Stimulated activated CD4-positive, alpha-beta T cell treated with anti-CD3 and anti-CD28 coated beads, Interleukin-1b, Interleukin-23, amount 100 ng/mL, for 24 hours (primary cell): ENCODE data around the gene DNM2.
"Not testable (repeated sequence)": the region's sequence is repeated elsewhere in the genome, so short reads cannot be mapped to it uniquely, and the experiment has no call there.

Experiments used
- DNase-seq, 4 experiments: peaks; one replicate each; pipeline ENCODE4 v3.0.0-alpha.2; 2020; ENCODE audit warnings: low read depth in 4 of 4, low spot score in 1 of 4

Gene DNM2

DNA sequence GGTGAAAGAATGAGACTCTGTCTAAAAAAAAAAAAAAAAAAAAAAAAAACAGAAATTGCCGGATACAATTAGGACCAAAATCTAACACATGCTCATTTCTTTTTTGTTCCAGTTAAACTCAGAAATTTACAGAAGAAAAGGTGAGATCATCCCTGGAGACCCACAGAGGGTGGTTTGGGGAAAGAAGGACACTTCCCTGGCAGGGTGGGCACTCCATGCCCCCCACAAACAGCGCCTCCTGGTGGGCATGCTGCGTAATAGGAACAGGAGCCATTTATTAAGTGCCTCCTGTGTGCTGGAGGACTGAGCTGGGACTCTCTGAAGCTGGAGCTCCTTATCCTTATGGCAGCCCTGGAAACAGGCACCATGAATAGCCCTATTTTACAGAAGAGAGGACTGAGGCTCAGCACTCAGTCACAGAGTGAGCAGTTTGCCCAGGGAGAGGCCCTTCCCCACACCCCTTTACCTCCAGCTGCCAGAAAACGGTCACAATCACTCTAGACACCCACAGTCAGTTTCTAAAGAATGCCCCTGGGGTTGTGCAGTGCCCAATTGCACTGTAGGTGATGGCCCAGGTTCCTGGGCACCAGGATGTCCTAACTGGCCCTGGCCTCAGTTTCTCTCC lies 140.4 kb downstream of the DNM2 start:
- DNase-seq = peak in 1 of 4 experiments; percentile 20

DNA sequence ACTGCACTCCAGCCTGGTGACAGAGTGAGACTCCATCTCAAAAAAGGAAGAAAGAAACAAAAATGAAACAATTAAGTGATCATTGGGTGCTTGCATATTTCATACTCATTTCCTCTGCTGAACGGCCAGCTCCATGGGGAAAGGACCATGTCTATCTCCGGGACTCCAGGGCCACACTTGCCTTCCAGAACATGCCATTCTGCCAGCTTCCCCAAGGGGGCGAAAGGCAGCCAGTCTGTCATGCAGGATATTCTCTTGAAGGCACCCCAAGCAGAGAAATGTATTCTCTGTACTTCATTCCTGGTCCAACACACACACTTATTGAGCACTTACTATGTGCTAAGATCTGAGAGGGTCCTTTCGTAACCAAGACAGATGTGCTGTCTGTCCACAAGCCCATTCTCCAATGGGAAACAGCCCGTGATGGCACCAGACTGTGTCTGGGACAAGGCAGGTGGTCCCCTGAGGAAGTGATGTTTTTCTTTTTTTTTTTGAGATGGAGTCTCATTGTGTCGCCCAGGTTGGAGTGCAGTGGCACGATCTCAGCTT lies 143.3 kb downstream of the DNM2 start:
- DNase-seq = peak in 1 of 4 experiments; percentile 23

DNA sequence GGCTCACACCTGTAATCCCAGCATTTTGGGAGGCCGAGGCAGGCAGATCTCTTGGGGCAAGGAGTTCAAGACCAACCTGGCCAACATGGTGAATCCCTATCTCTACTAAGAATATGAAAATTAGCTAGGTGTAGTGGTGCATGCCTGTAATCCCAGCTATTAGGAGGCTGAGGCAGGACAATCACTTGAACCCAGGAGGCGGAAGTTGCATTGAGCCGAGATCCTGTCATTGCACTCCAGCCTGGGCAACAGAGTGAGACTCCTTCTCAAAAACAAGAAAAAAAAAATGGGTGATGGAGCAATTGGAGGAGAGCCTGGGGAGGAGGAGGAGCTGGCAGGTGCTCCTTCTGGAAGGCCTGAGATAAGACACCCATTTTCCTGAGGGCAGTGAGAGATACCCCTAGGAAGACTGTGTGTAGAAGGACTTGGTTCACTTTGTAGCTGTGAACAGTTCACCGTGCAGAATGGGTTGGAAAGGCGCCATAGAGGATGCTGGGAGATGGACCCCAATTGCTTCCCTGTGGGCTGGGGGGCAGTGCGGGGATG lies 144.8 kb downstream of the DNM2 start:
- no peak for DNase-seq

DNA sequence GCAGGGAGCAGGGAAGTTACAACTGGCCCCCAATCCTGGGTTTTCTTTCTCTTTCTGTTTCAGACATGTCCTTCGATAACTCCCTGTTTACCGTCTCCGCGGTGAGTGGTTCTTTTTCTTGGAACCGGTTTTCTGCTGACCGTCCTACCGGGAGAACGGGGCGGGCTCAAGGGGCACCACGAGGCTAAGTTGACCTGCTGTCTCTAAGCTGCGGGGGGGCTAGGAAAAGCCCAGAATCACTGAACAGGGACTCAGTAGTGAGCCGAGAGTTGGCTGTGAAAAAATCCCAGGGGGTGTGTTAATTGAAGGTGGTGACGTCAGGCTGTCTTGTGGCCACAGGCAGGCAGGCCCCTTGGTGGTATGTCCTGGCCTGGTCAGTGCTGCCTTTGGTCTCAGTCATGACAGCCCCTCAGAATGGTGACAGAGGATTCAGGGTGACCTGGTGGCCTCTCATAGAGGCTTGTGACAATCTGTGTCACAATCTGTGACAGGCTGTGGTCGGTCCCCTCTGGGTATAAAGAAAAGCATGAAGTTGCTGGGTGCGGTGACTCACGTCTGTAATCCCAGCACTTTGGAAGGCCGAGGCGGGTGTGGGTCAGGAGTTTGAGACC lies 145.3 kb downstream of the DNM2 start:
- DNase-seq = no peak

DNA sequence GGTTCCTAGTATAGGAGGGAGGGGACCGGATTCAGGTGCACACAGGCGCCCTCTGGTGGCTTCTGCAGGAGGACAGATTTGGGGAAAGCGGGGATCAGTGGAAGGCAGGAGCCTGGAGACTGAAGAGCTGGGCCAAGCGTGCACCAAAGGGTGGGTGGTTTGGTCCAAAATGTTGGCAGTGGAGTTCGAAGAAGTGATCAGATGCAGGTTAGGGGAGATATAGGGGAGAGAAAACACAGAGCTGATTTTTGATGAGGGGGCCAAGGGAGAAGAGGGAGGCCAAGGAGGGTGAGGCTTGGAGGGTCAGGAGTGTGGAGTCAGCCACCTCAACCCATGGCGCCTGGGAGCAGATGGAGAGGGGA lies 146.6 kb downstream of the DNM2 start:
- DNase-seq = peak; percentile 62 to 78 (median 75)

DNA sequence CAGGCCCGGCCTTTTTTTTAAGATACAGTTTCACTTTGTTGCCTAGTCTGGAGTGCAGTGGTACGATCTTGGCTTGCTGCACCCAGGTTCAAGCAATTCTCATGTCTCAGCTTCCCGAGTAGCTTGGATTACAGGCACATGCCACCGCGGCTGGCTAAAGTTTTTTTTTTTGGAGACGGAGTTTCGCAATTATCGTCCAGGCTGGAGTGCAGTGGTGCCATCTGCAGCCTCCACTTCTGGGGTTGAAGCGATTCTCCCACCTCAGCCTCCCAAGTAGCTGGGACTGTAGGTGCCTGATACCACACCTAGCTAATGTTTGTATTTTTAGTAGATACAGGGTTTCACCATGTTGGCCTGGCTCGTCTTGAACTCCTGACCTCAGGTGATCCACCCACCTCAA lies 148.6 kb downstream of the DNM2 start:
- no peak for DNase-seq

DNA sequence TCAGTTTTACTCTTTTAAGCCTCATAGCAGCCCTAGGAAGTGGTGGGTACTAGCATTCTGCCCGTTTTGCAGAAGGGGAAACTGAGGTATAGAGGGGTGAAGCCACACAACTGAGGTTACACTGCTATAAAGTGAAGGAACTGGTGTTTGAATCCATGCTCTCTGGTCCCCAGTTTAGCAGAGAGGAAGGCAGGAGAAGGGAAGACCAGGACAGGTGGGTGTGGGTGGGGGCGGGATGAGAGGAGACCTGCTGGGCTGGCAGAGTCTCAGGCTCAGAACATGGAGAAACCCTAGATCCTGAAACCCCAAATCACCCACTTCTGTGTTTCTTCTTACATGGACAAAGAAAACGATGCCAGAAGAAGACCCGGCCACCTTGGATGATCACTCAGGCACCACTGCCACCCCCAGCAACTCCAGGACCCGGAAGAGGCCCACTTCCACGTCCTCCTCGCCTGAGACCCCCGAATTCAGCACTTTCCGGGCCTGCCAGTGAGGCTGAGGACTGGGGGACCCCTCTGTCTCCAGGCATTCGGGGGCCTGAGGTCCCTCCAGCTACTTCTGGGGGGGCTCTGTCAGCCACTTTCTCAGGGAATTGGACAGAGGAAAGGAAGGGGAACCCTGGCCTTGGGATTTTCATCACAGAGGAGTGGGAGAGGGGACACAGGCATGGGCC lies 151.1 kb downstream of the DNM2 start:
- DNase-seq = no peak

DNA sequence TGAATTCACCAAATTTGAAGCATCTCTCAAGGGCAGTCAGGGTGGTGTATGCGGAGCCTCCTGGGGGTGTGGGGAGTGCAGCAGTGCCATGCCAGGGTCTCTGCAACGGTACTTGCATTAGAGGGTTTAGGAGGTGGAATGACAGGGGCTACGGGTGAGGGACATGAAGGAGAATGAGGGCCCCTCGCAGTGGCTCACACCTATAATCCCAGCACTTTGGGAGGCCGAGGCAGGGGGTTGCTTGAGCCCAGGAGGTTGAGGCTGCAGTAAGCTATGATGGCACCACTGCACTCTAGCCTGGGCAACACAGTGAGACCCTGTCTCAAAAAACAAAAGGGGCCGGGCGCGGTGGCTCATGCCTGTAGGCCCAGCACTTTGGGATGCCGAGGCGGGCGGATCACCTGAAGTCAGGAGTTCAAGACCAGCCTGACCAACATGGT lies 152.0 kb downstream of the DNM2 start:
- not testable (repeated sequence) for DNase-seq

DNA sequence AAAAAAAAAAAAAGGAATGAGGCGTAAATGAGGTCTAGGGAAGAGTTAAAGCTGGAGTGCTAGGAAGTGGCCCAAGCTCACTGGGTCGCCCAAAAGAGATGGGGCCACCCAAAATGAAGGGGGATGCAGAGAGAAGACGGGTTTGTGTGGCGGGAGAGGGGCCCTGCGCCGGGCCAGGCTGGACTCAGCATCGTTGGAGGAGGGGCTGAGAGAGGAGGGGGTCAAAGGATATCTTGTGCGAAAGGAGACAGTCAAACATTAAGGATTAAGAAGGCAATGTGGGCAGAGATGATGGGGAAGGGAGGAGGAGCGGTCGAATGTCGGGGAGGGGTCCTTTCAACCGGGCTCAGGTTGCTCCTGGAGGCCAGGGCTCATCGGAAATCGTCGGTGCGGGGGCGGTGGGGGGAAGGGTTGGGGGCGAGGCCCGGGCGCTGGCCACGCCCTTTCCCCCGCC lies 152.6 kb downstream of the DNM2 start:
- DNase-seq = no peak

DNA sequence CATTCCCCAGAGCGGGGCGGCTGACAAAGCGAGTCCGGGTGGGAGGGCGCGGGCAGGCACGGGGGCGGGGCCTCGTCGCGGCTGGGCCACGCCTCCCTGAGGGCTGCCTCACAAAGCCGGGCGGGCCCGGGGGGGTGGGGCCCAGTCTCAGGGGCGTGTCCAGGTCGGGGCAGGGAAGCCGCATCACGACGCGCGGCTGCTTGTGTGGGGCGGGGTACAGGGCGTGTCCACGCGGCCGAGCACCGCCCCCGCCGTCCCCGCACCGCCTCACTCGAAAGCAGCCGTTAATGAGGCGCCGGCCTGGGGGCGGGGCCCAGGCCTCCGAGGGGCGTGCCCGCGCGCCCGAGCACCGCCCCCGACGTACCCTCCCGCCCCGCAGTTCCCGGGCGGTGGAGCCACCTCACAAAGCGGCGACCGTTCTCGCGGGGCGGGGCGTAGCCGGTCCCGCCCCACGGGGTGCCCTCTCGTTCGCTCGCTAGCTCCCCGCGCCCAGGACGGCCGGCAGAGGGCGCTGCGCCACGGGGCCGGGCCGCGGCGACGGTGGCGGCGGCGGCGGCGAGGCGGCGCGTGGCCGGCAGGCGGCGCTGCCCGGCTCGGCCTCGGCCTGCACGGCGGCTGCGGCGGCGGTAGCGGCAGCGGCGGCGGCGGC lies 153.2 kb downstream of the DNM2 start, which contains the start of gene CARM1:
Gene CARM1 (plus strand): TSS at position 599 of the 649 bp plus-strand sequence. CDS start 150 bp downstream, outside the sequence.
- peak; percentile 95 to 99 (median 98) for DNase-seq

DNA sequence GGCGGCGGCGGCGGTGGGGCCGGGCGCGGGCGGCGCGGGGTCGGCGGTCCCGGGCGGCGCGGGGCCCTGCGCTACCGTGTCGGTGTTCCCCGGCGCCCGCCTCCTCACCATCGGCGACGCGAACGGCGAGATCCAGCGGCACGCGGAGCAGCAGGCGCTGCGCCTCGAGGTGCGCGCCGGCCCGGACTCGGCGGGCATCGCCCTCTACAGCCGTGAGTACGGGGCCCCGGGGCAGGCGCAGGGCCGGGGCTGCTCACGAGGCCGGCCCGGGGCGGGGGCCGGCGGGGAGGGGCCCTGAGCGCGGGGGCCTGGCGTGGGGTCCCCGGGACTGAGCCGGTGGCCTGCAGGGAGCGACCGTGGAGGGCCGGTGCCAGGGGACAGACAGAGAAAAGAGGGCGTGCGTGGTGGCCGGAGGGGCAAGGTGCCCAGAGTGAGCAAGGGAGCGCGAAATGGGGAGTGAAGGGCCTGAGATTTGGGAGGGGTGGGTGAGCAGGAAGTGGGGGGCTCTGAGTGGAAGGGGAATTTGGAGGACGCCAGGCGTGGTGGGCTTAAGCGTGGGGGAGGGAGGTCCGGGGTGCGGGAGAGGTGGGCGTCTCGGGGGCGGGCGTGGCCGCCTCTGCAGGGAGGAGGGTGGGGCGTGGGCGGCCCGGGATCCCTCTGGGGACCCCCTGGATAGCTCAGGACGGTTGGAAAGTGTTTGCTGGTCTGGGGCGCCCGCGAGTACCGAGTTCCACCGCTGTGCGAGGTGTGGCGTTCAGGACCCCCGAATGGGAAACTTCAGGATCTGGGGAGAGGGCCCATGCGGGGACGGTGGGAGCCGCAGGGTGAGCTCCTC lies 154.0 kb downstream of the DNM2 start:
- DNase-seq = peak in 2 of 4 experiments; percentile 13 to 27

DNA sequence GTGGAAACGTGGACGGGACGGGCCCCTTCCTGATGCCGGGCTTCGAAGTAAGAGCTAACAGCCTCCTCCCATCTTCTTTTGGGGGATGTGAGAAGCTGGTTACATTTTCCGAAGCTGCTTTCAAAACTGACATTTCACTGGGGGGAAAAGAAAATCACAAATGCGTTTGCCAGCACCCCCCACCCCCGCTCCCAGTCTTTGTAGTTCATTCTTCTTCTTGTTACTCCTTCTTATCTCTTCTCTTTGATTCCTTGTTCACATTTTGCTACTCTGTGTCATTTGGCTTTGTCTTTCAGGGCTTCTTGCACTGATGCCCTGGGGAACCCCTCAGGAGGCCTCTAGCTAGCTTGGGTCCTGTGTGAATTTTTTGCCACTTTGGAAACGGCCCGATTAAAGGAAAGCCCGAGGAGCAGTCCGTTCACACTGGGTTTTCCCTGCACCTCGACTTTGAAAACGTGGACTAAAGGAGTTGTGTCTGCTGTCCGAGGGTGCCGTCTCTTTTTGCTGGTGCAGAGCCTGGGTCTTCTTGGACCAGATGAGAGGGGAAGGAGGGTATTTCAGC lies 154.7 kb downstream of the DNM2 start:
- DNase-seq = peak in 1 of 4 experiments; percentile 27

DNA sequence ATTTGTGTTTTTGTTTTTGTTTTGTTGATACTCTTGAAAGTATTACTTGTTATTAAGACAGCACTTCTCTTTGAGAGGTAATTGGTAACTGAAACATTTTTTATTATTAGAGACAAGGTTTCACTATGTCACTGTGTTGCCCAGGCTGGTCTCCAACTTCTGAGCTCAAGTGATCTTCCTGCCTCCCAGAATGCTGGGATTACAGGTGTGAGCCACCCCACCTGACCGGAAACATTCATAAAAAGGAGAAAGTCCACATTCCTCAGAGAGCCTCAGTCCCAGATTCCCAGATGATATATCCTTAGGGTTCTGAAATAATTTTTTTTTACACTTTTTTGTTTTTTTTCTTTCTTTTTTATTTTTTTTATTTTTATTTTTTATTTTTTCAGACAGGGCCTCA lies 156.1 kb downstream of the DNM2 start:
- no peak for DNase-seq

DNA sequence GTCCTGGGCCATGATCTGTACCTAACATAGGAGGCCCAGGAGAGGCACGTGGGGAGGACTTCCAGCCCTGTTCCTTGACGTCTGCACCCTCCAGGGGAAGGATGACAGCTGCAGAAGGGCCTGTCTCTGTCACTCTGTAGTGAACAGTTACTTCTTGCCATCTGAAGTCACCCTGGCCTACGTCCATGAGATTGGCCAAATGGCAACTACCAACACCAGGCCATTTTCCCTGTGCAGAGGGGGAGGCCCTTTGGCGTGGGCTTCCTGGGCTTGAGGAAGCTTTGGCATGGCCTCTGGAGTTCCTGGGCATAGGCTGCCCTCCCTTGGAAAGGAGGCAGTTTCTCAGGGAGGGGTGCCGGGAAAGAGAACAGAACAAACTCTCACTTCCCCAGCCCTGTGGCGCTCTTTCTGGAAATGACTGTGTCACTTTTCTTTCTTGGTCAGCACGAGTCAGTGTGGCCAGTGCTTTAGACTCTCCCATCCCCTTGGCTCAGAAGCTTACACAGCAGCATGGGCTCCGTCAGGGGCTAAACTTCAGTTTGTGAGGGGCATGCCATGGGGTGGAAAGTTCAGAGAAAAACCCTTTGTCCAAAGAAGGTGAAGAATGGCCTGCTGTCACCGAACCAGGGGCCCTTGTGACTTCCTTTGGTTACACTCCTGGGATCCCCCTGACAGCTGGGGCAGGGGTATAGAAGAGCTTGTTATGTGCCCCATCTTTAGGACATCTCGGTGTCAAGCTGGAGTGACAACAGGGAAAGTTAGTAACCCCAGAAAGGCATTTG lies 158.8 kb downstream of the DNM2 start:
- DNase-seq = no peak

DNA sequence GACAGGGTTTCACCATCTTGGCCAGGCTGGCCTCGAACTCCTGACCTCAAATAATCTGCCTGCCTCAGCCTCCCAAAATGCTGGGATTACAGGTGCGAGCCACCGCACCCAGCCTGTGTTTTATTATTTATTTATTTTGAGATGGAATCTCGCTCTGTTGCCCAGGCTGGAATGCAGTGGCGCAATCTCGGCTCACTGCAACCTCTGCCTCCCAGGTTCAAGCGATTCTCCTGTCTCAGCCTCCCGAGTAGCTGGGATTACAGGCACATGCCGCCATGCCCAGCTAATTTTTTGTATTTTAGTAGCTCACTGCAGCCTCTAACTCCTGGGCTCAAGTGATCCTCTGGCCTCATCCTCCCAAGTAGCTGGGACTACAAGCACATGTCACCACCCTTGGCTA lies 159.7 kb downstream of the DNM2 start:
- not testable (repeated sequence) for DNase-seq

DNA sequence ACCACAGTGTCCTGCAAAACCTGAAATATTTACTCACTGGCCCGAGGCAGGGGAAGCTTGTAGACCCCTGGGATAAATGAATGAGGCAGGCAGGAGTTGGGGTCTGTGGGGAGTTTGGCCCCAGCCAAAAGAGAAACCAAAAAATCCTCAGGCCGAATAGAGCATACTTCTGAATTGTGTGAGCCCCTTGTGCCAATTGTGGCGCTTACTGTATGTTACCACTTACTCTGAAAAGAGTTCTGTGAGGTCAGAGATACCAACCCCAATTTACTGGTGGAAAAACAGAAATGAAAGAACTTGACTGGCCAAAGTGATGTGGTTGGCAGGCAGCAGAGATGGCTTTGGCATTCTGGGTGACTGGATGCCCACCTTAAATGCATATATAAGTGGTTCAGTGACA lies 160.4 kb downstream of the DNM2 start:
- no peak for DNase-seq
